DOHH2 (cell line): ENCODE data around the gene PARP9.
"Not testable (repeated sequence)": the region's sequence is repeated elsewhere in the genome, so short reads cannot be mapped to it uniquely, and the experiment has no call there.

Experiments
- EZH2phosphoT487 ChIP-seq: fragments of 200-600 bp; sonication (generic); IDR thresholded peaks from 2 replicates; pipeline ENCODE4 v1.6.1; 2017; ENCODE audit warnings: borderline replicate concordance, mild to moderate bottlenecking, antibody characterized with exemption, low read length, moderate library complexity, mixed read lengths
- TF ChIP-seq, protein P1 (sequence below): fragments of 200-600 bp; sonication (generic); IDR thresholded peaks from one replicate; pipeline ENCODE4 v1.5.1; 2014; ENCODE audit warnings: antibody characterized with exemption, mild to moderate bottlenecking, low read depth, low read length; ENCODE audit not compliant: poor library complexity, severe bottlenecking

DNA sequence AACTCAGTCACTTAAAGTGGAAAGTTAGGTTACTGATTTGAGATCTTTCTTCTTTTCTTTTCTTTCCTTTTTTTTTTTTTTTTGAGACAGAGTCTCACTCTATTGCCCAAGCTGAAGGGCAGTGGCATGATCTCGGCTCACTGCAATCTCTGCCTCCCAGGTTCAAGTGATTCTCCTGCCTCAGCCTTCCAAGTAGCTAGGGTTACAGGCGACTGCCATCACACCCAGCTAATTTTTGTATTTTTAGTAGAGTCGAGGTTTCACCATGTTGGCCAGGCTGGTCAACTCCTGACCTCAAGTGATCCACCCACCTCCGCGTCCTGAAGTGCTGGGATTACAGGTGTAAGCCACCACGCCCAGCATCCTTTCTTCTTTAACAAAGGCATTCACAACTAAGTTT lies 63.1 kb downstream of the PARP9 start:
- TF ChIP-seq, protein P1, sequence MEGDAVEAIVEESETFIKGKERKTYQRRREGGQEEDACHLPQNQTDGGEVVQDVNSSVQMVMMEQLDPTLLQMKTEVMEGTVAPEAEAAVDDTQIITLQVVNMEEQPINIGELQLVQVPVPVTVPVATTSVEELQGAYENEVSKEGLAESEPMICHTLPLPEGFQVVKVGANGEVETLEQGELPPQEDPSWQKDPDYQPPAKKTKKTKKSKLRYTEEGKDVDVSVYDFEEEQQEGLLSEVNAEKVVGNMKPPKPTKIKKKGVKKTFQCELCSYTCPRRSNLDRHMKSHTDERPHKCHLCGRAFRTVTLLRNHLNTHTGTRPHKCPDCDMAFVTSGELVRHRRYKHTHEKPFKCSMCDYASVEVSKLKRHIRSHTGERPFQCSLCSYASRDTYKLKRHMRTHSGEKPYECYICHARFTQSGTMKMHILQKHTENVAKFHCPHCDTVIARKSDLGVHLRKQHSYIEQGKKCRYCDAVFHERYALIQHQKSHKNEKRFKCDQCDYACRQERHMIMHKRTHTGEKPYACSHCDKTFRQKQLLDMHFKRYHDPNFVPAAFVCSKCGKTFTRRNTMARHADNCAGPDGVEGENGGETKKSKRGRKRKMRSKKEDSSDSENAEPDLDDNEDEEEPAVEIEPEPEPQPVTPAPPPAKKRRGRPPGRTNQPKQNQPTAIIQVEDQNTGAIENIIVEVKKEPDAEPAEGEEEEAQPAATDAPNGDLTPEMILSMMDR = not testable (repeated sequence)
- TF ChIP-seq EZH2phosphoT487 = not testable (repeated sequence)
